Measurements from ENCODE around the gene CBX4. TPM values are rescaled to one million over a fixed set of nuclear protein-coding genes. Genes with fewer than 3 reads are reported as not detected.

The CBX4 gene
- total and polyA plus RNA-seq, 2 of the 13 experiments (the other 11 are each of a cell fraction or from before 2014, with no cell fraction given): 25.8 to 50.8 TPM

DNA sequence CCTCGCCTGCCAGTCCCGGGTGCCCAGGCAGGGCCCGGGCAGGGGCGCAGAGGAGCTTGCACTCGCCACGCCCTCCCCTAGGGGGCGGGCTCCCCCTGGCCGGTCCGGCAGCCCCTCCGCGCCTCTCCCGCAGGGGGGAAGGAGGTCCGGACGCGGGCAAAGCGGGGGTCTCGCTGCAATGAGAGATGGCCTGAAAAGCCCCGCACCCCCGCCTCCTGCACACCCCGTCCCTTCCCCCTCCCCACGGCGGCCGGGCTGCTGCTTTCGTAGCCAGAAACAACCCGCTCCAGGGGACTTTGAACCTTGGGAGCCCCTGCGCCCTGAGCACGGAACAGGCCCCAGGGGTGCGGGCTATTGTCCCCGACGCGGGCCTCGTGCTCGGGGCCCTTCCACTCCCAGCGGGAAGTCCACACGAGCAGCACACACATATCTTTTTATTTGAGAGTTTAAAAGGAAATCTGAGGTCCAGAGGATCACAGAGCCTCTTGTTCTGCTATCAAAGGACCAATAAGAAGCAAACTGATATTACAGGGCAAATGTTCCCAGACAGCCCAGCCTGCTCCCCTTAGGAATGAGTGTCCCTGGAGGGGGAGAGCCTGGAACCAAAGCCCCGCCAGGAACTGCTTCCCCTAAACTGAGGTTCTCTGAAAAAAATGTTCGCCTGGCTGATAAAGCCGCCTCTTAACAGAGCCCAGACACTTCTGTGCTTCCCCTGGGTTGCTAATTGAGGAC lies 5.8 kb upstream of the CBX4 start (continued):
- TF ChIP-seq KAT7 (CRISPR knock-in tag; IDR thresholded peaks at IDR 0.05; ENCODE audit: borderline replicate concordance) (no peak), MIER2 (CRISPR knock-in tag; IDR thresholded peaks at IDR 0.05) (no peak), SP4 (CRISPR knock-in tag; IDR thresholded peaks at IDR 0.05) (peak; percentile 52; the same call in 1 of the 2 replicates), FOXK2 (IDR thresholded peaks at IDR 0.05) (no peak), SAP130 (CRISPR knock-in tag; IDR thresholded peaks at IDR 0.05; ENCODE audit: low read depth) (peak; percentile 57), ZNF773 (CRISPR knock-in tag; IDR thresholded peaks at IDR 0.05; ENCODE audit: borderline replicate concordance) (no peak), RFX3 (CRISPR knock-in tag; IDR thresholded peaks at IDR 0.05) (no peak), ZKSCAN1 (IDR thresholded peaks at IDR 0.05; ENCODE audit: low read length) (no peak), ZSCAN21 (CRISPR knock-in tag; IDR thresholded peaks at IDR 0.05; ENCODE audit: borderline replicate concordance) (peak; percentile 15), YY1 (IDR thresholded peaks at IDR 0.05; ENCODE audit: insufficient read depth, insufficient replicate concordance, low read depth, low read length) (peak; percentile 76), SMARCC2 (IDR thresholded peaks at IDR 0.05) (no peak), ZNF20 (CRISPR knock-in tag; IDR thresholded peaks at IDR 0.05) (no peak)
- TF ChIP-seq, protein P1, sequence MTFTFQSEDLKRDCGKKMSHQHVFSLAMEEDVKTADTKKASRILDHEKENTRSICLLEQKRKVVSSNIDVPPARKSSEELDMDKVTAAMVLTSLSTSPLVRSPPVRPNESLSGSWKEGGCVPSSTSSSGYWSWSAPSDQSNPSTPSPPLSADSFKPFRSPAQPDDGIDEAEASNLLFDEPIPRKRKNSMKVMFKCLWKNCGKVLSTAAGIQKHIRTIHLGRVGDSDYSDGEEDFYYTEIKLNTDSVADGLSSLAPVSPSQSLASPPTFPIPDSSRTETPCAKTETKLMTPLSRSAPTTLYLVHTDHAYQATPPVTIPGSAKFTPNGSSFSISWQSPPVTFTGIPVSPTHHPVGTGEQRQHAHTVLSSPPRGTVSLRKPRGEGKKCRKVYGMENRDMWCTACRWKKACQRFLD (CRISPR knock-in tag; IDR thresholded peaks at IDR 0.05; ENCODE audit: borderline replicate concordance): peak; percentile 63; the same call in 1 of the 2 replicates
- TF ChIP-seq, protein P2, sequence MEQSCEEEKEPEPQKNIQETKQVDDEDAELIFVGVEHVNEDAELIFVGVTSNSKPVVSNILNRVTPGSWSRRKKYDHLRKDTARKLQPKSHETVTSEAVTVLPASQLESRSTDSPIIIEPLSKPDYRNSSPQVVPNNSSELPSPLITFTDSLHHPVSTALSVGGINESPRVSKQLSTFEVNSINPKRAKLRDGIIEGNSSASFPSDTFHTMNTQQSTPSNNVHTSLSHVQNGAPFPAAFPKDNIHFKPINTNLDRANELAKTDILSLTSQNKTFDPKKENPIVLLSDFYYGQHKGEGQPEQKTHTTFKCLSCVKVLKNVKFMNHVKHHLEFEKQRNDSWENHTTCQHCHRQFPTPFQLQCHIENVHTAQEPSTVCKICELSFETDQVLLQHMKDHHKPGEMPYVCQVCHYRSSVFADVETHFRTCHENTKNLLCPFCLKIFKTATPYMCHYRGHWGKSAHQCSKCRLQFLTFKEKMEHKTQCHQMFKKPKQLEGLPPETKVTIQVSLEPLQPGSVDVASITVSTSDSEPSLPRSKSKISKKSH (CRISPR knock-in tag; IDR thresholded peaks at IDR 0.05; ENCODE audit: borderline replicate concordance): 0 out of 2 replicates have a peak, but pooled peaks have one; percentile 74
- TF ChIP-seq, protein P3, sequence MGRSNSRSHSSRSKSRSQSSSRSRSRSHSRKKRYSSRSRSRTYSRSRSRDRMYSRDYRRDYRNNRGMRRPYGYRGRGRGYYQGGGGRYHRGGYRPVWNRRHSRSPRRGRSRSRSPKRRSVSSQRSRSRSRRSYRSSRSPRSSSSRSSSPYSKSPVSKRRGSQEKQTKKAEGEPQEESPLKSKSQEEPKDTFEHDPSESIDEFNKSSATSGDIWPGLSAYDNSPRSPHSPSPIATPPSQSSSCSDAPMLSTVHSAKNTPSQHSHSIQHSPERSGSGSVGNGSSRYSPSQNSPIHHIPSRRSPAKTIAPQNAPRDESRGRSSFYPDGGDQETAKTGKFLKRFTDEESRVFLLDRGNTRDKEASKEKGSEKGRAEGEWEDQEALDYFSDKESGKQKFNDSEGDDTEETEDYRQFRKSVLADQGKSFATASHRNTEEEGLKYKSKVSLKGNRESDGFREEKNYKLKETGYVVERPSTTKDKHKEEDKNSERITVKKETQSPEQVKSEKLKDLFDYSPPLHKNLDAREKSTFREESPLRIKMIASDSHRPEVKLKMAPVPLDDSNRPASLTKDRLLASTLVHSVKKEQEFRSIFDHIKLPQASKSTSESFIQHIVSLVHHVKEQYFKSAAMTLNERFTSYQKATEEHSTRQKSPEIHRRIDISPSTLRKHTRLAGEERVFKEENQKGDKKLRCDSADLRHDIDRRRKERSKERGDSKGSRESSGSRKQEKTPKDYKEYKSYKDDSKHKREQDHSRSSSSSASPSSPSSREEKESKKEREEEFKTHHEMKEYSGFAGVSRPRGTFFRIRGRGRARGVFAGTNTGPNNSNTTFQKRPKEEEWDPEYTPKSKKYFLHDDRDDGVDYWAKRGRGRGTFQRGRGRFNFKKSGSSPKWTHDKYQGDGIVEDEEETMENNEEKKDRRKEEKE (IDR thresholded peaks at IDR 0.05): no peak
- TF ChIP-seq, protein P4, sequence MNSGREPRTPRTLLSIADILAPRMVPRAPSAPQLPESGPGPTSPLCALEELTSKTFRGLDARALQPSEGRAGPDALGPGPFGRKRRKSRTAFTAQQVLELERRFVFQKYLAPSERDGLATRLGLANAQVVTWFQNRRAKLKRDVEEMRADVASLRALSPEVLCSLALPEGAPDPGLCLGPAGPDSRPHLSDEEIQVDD (CRISPR knock-in tag; IDR thresholded peaks at IDR 0.05; ENCODE audit: borderline replicate concordance): peak; percentile 31; the same call in 1 of the 2 replicates
- TF ChIP-seq, protein P5, sequence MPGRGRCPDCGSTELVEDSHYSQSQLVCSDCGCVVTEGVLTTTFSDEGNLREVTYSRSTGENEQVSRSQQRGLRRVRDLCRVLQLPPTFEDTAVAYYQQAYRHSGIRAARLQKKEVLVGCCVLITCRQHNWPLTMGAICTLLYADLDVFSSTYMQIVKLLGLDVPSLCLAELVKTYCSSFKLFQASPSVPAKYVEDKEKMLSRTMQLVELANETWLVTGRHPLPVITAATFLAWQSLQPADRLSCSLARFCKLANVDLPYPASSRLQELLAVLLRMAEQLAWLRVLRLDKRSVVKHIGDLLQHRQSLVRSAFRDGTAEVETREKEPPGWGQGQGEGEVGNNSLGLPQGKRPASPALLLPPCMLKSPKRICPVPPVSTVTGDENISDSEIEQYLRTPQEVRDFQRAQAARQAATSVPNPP (CRISPR knock-in tag; IDR thresholded peaks at IDR 0.05): peak; percentile 70
- TF ChIP-seq, protein P6, sequence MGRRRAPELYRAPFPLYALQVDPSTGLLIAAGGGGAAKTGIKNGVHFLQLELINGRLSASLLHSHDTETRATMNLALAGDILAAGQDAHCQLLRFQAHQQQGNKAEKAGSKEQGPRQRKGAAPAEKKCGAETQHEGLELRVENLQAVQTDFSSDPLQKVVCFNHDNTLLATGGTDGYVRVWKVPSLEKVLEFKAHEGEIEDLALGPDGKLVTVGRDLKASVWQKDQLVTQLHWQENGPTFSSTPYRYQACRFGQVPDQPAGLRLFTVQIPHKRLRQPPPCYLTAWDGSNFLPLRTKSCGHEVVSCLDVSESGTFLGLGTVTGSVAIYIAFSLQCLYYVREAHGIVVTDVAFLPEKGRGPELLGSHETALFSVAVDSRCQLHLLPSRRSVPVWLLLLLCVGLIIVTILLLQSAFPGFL (CRISPR knock-in tag; IDR thresholded peaks at IDR 0.05): no peak
